Left ventricle myocardium inferior (tissue), 1 donor: ENCODE data around the gene MLLT10. TPM values are rescaled to one million over a fixed set of nuclear protein-coding genes. Genes with fewer than 3 reads are reported as not detected.

Experiments
- DNase-seq: peaks from one replicate; pipeline ENCODE4 v3.0.0-alpha.2; 2020
- H3K27ac ChIP-seq: fragments of 200-600 bp; replicated peaks from 2 replicates; pipeline ENCODE4 v1.8.0; 2021
- H3K27me3 ChIP-seq: fragments of 200-600 bp; 2 replicates; pipeline ENCODE4 v1.8.0; 2021; ENCODE audit warnings: low read depth
- H3K36me3 ChIP-seq: fragments of 200-600 bp; 2 replicates; pipeline ENCODE4 v1.8.0; 2021
- H3K4me1 ChIP-seq: fragments of 200-600 bp; 2 replicates; pipeline ENCODE4 v1.8.0; 2021
- H3K4me3 ChIP-seq: fragments of 200-600 bp; 2 replicates; pipeline ENCODE4 v1.8.0; 2021; ENCODE audit warnings: mild to moderate bottlenecking, moderate library complexity
- H3K9me3 ChIP-seq: fragments of 200-600 bp; replicated peaks from 2 replicates; pipeline ENCODE4 v1.8.0; 2021
- CTCF ChIP-seq: fragments of 200-600 bp; IDR thresholded peaks from 2 replicates; pipeline ENCODE4 v1.8.0; 2021; ENCODE audit warnings: antibody characterized with exemption, mild to moderate bottlenecking, borderline replicate concordance
- intact Hi-C: fragments of 100-400 bp; cut with micrococcal nuclease; formaldehyde crosslinking; loops from one replicate; pipeline ENCODE4 v1.11.0; 2022
- total RNA-seq: library from RNA; stranded (reverse); fragmentation: NEBNext Ultra II Directional; extraction: Animal tissue kit (Norgen Biotek cat#: 25700); gene quantifications from one replicate; pipeline ENCODE4 v1.2.1, GENCODE V29; 2021
- donor health status: DM: no; HTN: yes; CAD: no; lungs with severe emphysema.

Gene MLLT10
- total RNA-seq, 1 donor from 2014 or later, result 18.7 TPM

- Histone ChIP-seq H3K27ac (peak overlapping the region; percentile 46), H3K36me3 (no peaks in the 10 kb centered on the region), H3K9me3 (no peaks in the 10 kb centered on the region), H3K4me3 (peak overlapping the region; percentile 66), H3K27me3 (peaks cover 5% of the 10 kb centered on the region), H3K4me1 (peaks cover 37% of the 10 kb centered on the region)
- no peak for DNase-seq
- no peak for TF ChIP-seq CTCF
- intact Hi-C loops, result loop anchor here (5.0 kb wide), 1 partner anchor 223 kb away; no protein-coding TSS in a partner anchor
These were observed 24.4 kb upstream of the MLLT10 start for GRCh38 chr10:21509341-21510240.

- H3K27me3 ChIP-seq, result peaks cover 5% of the 10 kb centered on the region
These were observed 23.6 kb upstream of the MLLT10 start for GRCh38 chr10:21510241-21511094.

DNA sequence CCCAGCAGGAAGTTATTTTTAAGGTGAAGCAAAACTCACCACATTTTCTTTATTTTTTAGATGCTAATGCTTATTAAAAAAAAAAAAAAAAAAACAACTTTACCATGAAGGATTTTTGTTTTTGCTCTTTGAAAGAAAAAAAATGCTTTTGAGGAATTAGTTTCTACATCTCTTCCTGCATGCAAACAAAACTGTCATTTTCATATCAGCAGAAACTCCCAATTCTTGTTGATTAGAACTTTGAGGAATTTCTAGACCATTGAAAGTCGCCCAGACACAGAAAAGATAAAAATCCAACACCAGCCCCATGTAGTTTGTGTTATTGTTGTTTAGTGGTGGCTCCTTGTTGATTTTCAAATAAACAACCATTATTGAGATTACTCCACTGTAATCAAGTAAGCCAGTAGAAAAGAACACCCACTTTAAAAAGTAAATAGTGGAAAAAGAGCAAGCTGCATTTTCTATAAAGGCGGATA, 22.9 kb upstream of the MLLT10 start:
- no peak overlapping the region for H3K27ac ChIP-seq
- DNase-seq, result no peak
- intact Hi-C loops, result loop anchor here (5.0 kb wide), 1 partner anchor 221 kb away; no protein-coding TSS in a partner anchor
- peaks cover 33% of the 10 kb centered on the region for H3K4me1 ChIP-seq
- peaks cover 5% of the 10 kb centered on the region for H3K27me3 ChIP-seq
- no peaks in the 10 kb centered on the region for H3K36me3 ChIP-seq
- no peaks in the 10 kb centered on the region for H3K9me3 ChIP-seq
- no peak for TF ChIP-seq CTCF
- no peak overlapping the region for H3K4me3 ChIP-seq

More at GRCh38 chr10:21510241-21511094, 23.6 kb upstream of the MLLT10 start:
- Histone ChIP-seq H3K9me3 (no peaks in the 10 kb centered on the region), H3K4me3 (peak overlapping the region; percentile 66), H3K4me1 (peaks cover 33% of the 10 kb centered on the region), H3K27ac (peak overlapping the region; percentile 46), H3K36me3 (no peaks in the 10 kb centered on the region)
- intact Hi-C loops, result loop anchor here (5.0 kb wide), 1 partner anchor 222 kb away; no protein-coding TSS in a partner anchor
- TF ChIP-seq CTCF, result no peak
- DNase-seq, result no peak

DNA sequence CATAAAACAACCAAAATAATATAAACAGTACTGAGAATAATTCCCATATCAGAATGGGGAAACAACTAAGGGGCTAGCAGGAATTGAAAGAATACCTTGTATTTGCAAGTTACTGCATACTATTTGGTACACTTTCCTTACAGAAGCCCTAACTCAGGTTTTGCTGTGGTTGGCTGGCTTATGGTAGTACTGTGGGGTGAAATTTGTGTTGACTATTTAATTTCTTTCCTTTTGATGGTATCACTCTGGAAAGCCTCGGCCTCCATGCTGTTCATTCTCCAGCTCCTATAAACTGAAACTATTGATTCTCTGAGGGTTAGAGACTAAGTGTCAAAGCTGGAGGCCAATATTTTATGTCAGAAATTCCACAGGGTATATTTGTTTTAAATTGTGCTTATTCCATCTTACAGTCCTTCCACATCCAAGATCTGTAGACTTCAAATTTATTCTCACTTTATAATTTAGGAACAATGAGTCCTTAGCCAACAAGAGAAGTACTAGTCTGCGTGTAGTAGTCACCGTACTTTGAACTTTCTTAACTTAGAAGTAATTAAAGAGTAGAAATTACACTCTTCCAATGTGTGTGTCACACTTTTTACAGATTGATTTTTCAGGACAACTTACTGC, 22.0 kb upstream of the MLLT10 start:
- Histone ChIP-seq H3K27ac (no peak overlapping the region), H3K36me3 (no peaks in the 10 kb centered on the region), H3K4me3 (no peak overlapping the region), H3K27me3 (peaks cover 5% of the 10 kb centered on the region), H3K9me3 (no peaks in the 10 kb centered on the region), H3K4me1 (peaks cover 32% of the 10 kb centered on the region)
- DNase-seq, result no peak
- intact Hi-C loops, result loop anchor here (5.0 kb wide), 1 partner anchor 220 kb away; no protein-coding TSS in a partner anchor
- TF ChIP-seq CTCF, result no peak
